ENCODE results near the gene EPHB2.

GRCh38 chr1:22688466-22688865 lies 22.2 kb upstream of the EPHB2 start:
- TF ChIP-seq CTCF (IDR thresholded peaks at IDR 0.05) (no peak), EP300 (IDR thresholded peaks at IDR 0.05) (no peak)
